Stimulated activated CD8-positive, alpha-beta memory T cell treated with anti-CD3 and anti-CD28 coated beads, Interleukin-12 subunit alpha, Interleukin-12 subunit beta, amount 100 ng/mL, for 24 hours (primary cell): ENCODE data around the gene SCMH1.

Experiments used
- DNase-seq: peaks from one replicate; pipeline ENCODE4 v3.0.0-alpha.2; 2020; ENCODE audit errors: extremely low read depth

SCMH1 gene

GRCh38 chr1:41025979-41026819 lies 215.9 kb downstream of the SCMH1 start:
- no peak for DNase-seq

GRCh38 chr1:41024953-41025352 lies 217.2 kb downstream of the SCMH1 start:
- DNase-seq: no peak

GRCh38 chr1:41023279-41023990 lies 218.7 kb downstream of the SCMH1 start:
- no peak for DNase-seq

GRCh38 chr1:41022424-41022823 lies 219.7 kb downstream of the SCMH1 start:
- DNase-seq: no peak

GRCh38 chr1:41021526-41022308 lies 220.4 kb downstream of the SCMH1 start, which contains the start of gene SLFNL1:
Gene SLFNL1, minus strand, starts transcription at chr1:41021725. Its CDS starts 1,065 bp downstream, at chr1:41020660.
- no peak for DNase-seq

GRCh38 chr1:41020654-41021053 lies 221.5 kb downstream of the SCMH1 start:
- DNase-seq: no peak

- no peak for DNase-seq
These were observed 222.0 kb downstream of the SCMH1 start for GRCh38 chr1:41020109-41020576.

- no peak for DNase-seq
These were observed 222.8 kb downstream of the SCMH1 start for GRCh38 chr1:41019353-41019745.

- no peak for DNase-seq
These were observed 224.1 kb downstream of the SCMH1 start for GRCh38 chr1:41018018-41018410.

- no peak for DNase-seq
These were observed 224.7 kb downstream of the SCMH1 start for GRCh38 chr1:41017141-41018017.

GRCh38 chr1:41015897-41016470 lies 226.1 kb downstream of the SCMH1 start:
- DNase-seq: no peak

- DNase-seq: no peak
These were observed 226.7 kb downstream of the SCMH1 start for GRCh38 chr1:41015281-41015896.

GRCh38 chr1:41014871-41015270 lies 227.2 kb downstream of the SCMH1 start:
- DNase-seq: no peak

- DNase-seq: no peak
These were observed 228.3 kb downstream of the SCMH1 start for GRCh38 chr1:41013796-41014195.

GRCh38 chr1:41013024-41013423 lies 229.1 kb downstream of the SCMH1 start:
- DNase-seq: no peak

- DNase-seq: no peak
These were observed 231.8 kb downstream of the SCMH1 start for GRCh38 chr1:41010345-41010744.

GRCh38 chr1:41009466-41009865 lies 232.6 kb downstream of the SCMH1 start:
- DNase-seq: no peak

GRCh38 chr1:41006942-41007865 lies 234.9 kb downstream of the SCMH1 start:
- DNase-seq: no peak

GRCh38 chr1:41005876-41006275 lies 236.2 kb downstream of the SCMH1 start:
- no peak for DNase-seq
